Nephron progenitor cell (in vitro differentiated cells): ENCODE measurements around the gene EML3.

Source experiments
- DNase-seq: peaks from one replicate; pipeline ENCODE4 v3.0.0; 2021
- H3K27ac Mint-ChIP-seq: 2 replicates; pipeline ENCODE4 v1.8.0; 2021; ENCODE audit warnings: mild to moderate bottlenecking, moderate library complexity, mixed read lengths
- H3K27me3 Mint-ChIP-seq: 2 replicates; pipeline ENCODE4 v1.8.0; 2021; ENCODE audit warnings: mild to moderate bottlenecking, low read depth, mixed read lengths; ENCODE audit not compliant: poor library complexity
- H3K36me3 Mint-ChIP-seq: 2 replicates; pipeline ENCODE4 v1.8.0; 2021; ENCODE audit warnings: low read depth, mixed read lengths
- H3K4me1 Mint-ChIP-seq: 2 replicates; pipeline ENCODE4 v1.8.0; 2021; ENCODE audit warnings: mixed read lengths
- H3K4me3 Mint-ChIP-seq: 2 replicates; pipeline ENCODE4 v1.8.0; 2021; ENCODE audit warnings: mild to moderate bottlenecking, moderate library complexity, mixed read lengths
- H3K9me3 Mint-ChIP-seq: 2 replicates; pipeline ENCODE4 v1.8.0; 2021; ENCODE audit warnings: mild to moderate bottlenecking, moderate library complexity, mixed read lengths
- CTCF ChIP-seq: fragments of 200-600 bp; sonication (generic); IDR thresholded peaks from 2 replicates; pipeline ENCODE4 v1.5.0; 2021; ENCODE audit warnings: antibody characterized with exemption

Gene EML3

GRCh38 chr11:62559204-62559603 lies 53.4 kb downstream of the EML3 start:
- H3K27me3 Mint-ChIP-seq: peaks cover 2% of the 10 kb centered on the region
- peak overlapping the region; percentile 57 for H3K27ac Mint-ChIP-seq

GRCh38 chr11:62558669-62559068 lies 53.9 kb downstream of the EML3 start:
- no peak overlapping the region for H3K27ac Mint-ChIP-seq
- H3K4me1 Mint-ChIP-seq: peaks cover 73% of the 10 kb centered on the region
- peaks cover 2% of the 10 kb centered on the region for H3K27me3 Mint-ChIP-seq
- TF ChIP-seq CTCF: no peak
- peaks cover 50% of the 10 kb centered on the region for H3K36me3 Mint-ChIP-seq
- no peak for DNase-seq
- H3K4me3 Mint-ChIP-seq: no peak overlapping the region
- no peaks in the 10 kb centered on the region for H3K9me3 Mint-ChIP-seq

More at GRCh38 chr11:62559204-62559603, 53.4 kb downstream of the EML3 start:
- H3K9me3 Mint-ChIP-seq: no peaks in the 10 kb centered on the region
- TF ChIP-seq CTCF: no peak
- DNase-seq: no peak
- no peak overlapping the region for H3K4me3 Mint-ChIP-seq
- peaks cover 54% of the 10 kb centered on the region for H3K36me3 Mint-ChIP-seq
- peaks cover 70% of the 10 kb centered on the region for H3K4me1 Mint-ChIP-seq

GRCh38 chr11:62556875-62557631 lies 55.5 kb downstream of the EML3 start:
- Mint-ChIP-seq H3K27me3 (peaks cover 2% of the 10 kb centered on the region), H3K9me3 (no peaks in the 10 kb centered on the region), H3K36me3 (peaks cover 41% of the 10 kb centered on the region), H3K4me3 (no peak overlapping the region), H3K27ac (peak overlapping the region; percentile 98), H3K4me1 (peaks cover 83% of the 10 kb centered on the region)
- no peak for DNase-seq
- TF ChIP-seq CTCF: no peak

- H3K9me3 Mint-ChIP-seq: no peaks in the 10 kb centered on the region
- H3K27me3 Mint-ChIP-seq: peaks cover 2% of the 10 kb centered on the region
- peaks cover 83% of the 10 kb centered on the region for H3K4me1 Mint-ChIP-seq
- H3K27ac Mint-ChIP-seq: peak overlapping the region; percentile 98
- no peak for TF ChIP-seq CTCF
- peak; percentile 58 for DNase-seq
- peaks cover 34% of the 10 kb centered on the region for H3K36me3 Mint-ChIP-seq
- H3K4me3 Mint-ChIP-seq: peak overlapping the region; percentile 56
These were observed 56.3 kb downstream of the EML3 start for GRCh38 chr11:62556108-62556874.

GRCh38 chr11:62555464-62556107 lies 57.0 kb downstream of the EML3 start:
- no peak for DNase-seq
- Mint-ChIP-seq H3K27me3 (peaks cover 6% of the 10 kb centered on the region), H3K4me1 (peaks cover 84% of the 10 kb centered on the region), H3K9me3 (no peaks in the 10 kb centered on the region), H3K36me3 (peaks cover 28% of the 10 kb centered on the region), H3K27ac (peak overlapping the region; percentile 98), H3K4me3 (peak overlapping the region; percentile 56)
- TF ChIP-seq CTCF: no peak
